Measurements from ENCODE around the gene KRT80.

The KRT80 gene

GRCh38 chr12:52126605-52127578 lies 64.9 kb downstream of the KRT80 start:
- no peak for DNase-seq

GRCh38 chr12:52126050-52126604 lies 65.7 kb downstream of the KRT80 start:
- DNase-seq, result no peak

- no peak for DNase-seq
Measured at GRCh38 chr12:52125476-52125900, 66.3 kb downstream of the KRT80 start.

- no peak for DNase-seq
Measured at GRCh38 chr12:52123487-52124186, 68.2 kb downstream of the KRT80 start.

- DNase-seq, result no peak
Measured at GRCh38 chr12:52122904-52123303, 68.9 kb downstream of the KRT80 start.

- no peak for DNase-seq
Measured at GRCh38 chr12:52122540-52122871, 69.3 kb downstream of the KRT80 start.

GRCh38 chr12:52121824-52122539 lies 69.8 kb downstream of the KRT80 start:
- no peak for DNase-seq

- no peak for DNase-seq
Measured at GRCh38 chr12:52120951-52121823, 70.6 kb downstream of the KRT80 start.

- no peak for DNase-seq
Measured at GRCh38 chr12:52119398-52120254, 72.2 kb downstream of the KRT80 start.
